GM23338 (cell line): ENCODE results near the gene ZBTB7C.

Source experiments
- CREB1 ChIP-seq: fragments of 250-450 bp; sonication (Bioruptor Pico); IDR thresholded peaks from 2 replicates; pipeline ENCODE4 v1.5.0; 2020; ENCODE audit warnings: low read depth, mild to moderate bottlenecking, moderate library complexity
- CTCF ChIP-seq, 2 experiments: fragments of 200-600 bp in 1 of 2; sonication (generic) in 1 of 2; conservative IDR thresholded peaks; 2 replicates each; pipeline versions ENCODE4 v1.5.1 to v1.6.1; 2016 to 2017; ENCODE audit warnings: antibody characterized with exemption in 2 of 2, low read depth in 2 of 2, mild to moderate bottlenecking in 2 of 2, moderate library complexity in 1 of 2
- ETS1 ChIP-seq: IDR thresholded peaks from 2 replicates; pipeline ENCODE4 v1.6.1; 2016; ENCODE audit warnings: antibody characterized with exemption
- EZH2 ChIP-seq: fragments of 200-600 bp; sonication (generic); IDR thresholded peaks from one replicate; pipeline ENCODE4 v1.8.0; 2017; ENCODE audit warnings: antibody characterized with exemption, mild to moderate bottlenecking, low read depth; ENCODE audit not compliant: unreplicated experiment
- EZH2phosphoT487 ChIP-seq: fragments of 200-600 bp; sonication (generic); IDR thresholded peaks from one replicate; pipeline ENCODE4 v1.8.1; 2018; ENCODE audit warnings: antibody characterized with exemption; ENCODE audit not compliant: unreplicated experiment
- JUNB ChIP-seq: IDR thresholded peaks from one replicate; pipeline ENCODE4 v1.6.1; 2016; ENCODE audit warnings: antibody characterized with exemption; ENCODE audit not compliant: unreplicated experiment
- NANOG ChIP-seq: IDR thresholded peaks from 2 replicates; pipeline ENCODE4 v1.6.1; 2016; ENCODE audit warnings: antibody characterized with exemption, borderline replicate concordance
- POLR2AphosphoS5 ChIP-seq: IDR thresholded peaks from 2 replicates; pipeline ENCODE4 v1.6.1; 2016; ENCODE audit warnings: antibody characterized with exemption, low read depth
- REST ChIP-seq: IDR thresholded peaks from one replicate; pipeline ENCODE4 v1.6.1; 2018; ENCODE audit warnings: antibody characterized with exemption; ENCODE audit not compliant: unreplicated experiment
- STAT1 ChIP-seq: IDR thresholded peaks from one replicate; pipeline ENCODE4 v1.6.1; 2016; ENCODE audit warnings: antibody characterized with exemption; ENCODE audit not compliant: unreplicated experiment
- ZNF114 ChIP-seq: fragments of 250-450 bp; sonication (Bioruptor Pico); IDR thresholded peaks from 2 replicates; pipeline ENCODE4 v1.5.0; 2020; ENCODE audit warnings: mild to moderate bottlenecking, moderate library complexity
- ZNF331 ChIP-seq: fragments of 250-450 bp; sonication (Bioruptor Pico); IDR thresholded peaks from 2 replicates; pipeline ENCODE4 v1.5.0; 2020; ENCODE audit warnings: low read depth, mild to moderate bottlenecking, moderate library complexity

GRCh38 chr18:48391868-48392267, 17.3 kb downstream of the ZBTB7C start:
- no peak for TF ChIP-seq CTCF (conservative IDR thresholded peaks at IDR 0.05; ENCODE audit: low read depth in 2 of 2)
- TF ChIP-seq POLR2AphosphoS5 = no peak
- no peak for TF ChIP-seq CREB1 (CRISPR knock-in tag)
- no peak for TF ChIP-seq ETS1
- no peak for TF ChIP-seq ZNF331 (CRISPR knock-in tag)
- no peak for TF ChIP-seq EZH2
- no peak for TF ChIP-seq EZH2phosphoT487
- TF ChIP-seq REST = no peak
- no peak for TF ChIP-seq NANOG
- no peak for TF ChIP-seq ZNF114 (CRISPR knock-in tag)
- no peak for TF ChIP-seq JUNB
- no peak for TF ChIP-seq STAT1
